ENCODE results near the gene PDXDC1. TPM values are rescaled to one million over a fixed set of nuclear protein-coding genes. Genes with fewer than 3 reads are reported as not detected.
A peak's percentile ranks its signal among the peaks of the same experiment; 100 is the strongest.

Gene PDXDC1
- total and polyA plus RNA-seq, 2 donors from 2014 or later: 56.5 to 113 TPM

DNA sequence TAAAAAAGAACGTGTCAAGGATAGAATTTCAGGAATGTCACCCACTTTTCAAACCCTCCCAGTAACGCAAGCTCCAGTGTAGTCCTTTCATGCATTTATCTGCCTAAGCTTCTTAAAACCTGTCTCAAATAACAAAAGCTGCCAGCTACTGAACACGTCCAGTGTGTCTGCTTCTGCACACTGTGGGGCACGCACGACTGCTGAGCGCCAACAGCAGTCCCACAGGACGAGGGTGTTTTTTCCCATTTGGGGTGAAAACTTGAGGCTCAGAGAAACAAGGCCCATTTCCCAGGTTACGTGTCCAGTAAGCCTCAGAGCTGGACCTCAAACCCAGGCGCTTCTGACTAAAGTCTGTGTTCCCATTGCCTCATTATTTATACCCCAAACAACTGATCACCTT lies 63.9 kb downstream of the PDXDC1 start:
- no peak for FAIRE-seq
- no peak overlapping the region for H3K9ac ChIP-seq (ENCODE audit: low read length in 3 of 3)

DNA sequence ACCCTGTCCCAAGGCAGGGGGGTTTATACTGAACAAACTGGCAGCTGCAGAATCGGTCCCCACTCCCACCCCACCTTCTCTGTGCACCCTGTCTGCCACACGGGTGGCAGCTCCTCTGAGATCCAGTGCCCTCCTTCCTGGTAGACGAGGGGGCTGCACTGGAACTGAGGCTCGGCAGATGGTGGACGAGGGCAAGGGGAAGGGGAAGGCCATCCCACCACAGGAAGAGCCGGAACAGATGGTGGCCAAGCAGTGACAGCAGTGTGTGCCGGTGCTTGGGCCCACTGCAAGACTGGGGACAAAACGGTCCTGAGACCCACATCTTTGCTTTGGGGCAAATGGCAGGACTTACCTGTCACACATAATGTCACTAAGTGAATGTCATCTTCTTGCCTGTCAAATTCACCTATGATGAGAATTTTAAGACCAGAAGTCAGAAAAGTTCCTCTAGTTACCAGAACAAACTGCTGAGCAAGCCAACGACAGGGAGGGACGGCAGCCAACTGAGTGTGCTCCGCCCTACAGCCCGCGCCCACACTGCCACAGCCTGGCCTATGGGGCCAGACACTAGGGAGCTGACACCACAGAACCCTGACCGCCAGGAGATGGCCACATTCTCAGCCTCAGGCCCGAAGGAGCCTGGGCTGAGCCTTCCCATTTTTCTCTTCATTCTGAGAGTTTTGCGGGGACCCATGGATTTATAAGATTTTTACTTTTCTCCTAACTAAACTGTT lies 66.6 kb downstream of the PDXDC1 start:
- DNase-seq (peak in 1 of 5 donors; percentile 93), FAIRE-seq (no peak)
- Histone ChIP-seq H3K27me3 (ENCODE audit: control insufficient read depth, insufficient read depth, low read length) (no peaks in the 10 kb centered on the region), H3K27ac (ENCODE audit: low read depth in 2 of 2, low read length in 2 of 2) (peak overlapping the region in 1 of 2 donors; percentile 5), H3K9me3 (ENCODE audit: control insufficient read depth in 2 of 3, insufficient read depth in 1 of 3, low read length in 3 of 3) (no peaks in the 10 kb centered on the region), H3K9ac (ENCODE audit: low read length in 3 of 3) (no peak overlapping the region), H3K36me3 (ENCODE audit: control insufficient read depth in 2 of 3, insufficient read depth in 3 of 3, low read length in 3 of 3) (peaks cover 0 to 39% (median 19%) of the 10 kb centered on the region in 3 donors), H3K4me1 (ENCODE audit: control insufficient read depth in 2 of 3, insufficient read depth in 2 of 3, low read depth in 1 of 3, low read length in 3 of 3) (peaks cover 0 to 3% (median 0%) of the 10 kb centered on the region in 3 donors), H3K4me3 (ENCODE audit: low read length in 3 of 3) (no peak overlapping the region)
- intact Hi-C loops (cut with DNase I): no loop called here
- TF ChIP-seq, protein P1, sequence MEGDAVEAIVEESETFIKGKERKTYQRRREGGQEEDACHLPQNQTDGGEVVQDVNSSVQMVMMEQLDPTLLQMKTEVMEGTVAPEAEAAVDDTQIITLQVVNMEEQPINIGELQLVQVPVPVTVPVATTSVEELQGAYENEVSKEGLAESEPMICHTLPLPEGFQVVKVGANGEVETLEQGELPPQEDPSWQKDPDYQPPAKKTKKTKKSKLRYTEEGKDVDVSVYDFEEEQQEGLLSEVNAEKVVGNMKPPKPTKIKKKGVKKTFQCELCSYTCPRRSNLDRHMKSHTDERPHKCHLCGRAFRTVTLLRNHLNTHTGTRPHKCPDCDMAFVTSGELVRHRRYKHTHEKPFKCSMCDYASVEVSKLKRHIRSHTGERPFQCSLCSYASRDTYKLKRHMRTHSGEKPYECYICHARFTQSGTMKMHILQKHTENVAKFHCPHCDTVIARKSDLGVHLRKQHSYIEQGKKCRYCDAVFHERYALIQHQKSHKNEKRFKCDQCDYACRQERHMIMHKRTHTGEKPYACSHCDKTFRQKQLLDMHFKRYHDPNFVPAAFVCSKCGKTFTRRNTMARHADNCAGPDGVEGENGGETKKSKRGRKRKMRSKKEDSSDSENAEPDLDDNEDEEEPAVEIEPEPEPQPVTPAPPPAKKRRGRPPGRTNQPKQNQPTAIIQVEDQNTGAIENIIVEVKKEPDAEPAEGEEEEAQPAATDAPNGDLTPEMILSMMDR (IDR thresholded peaks at IDR 0.05; ENCODE audit: borderline replicate concordance, extremely low read depth, insufficient read depth): no peak

More for the DNA sequence above, 63.9 kb downstream of the PDXDC1 start:
- Histone ChIP-seq H3K4me3 (ENCODE audit: low read length in 3 of 3) (no peak overlapping the region), H3K9me3 (ENCODE audit: control insufficient read depth in 2 of 3, insufficient read depth in 1 of 3, low read length in 3 of 3) (no peaks in the 10 kb centered on the region), H3K27me3 (ENCODE audit: control insufficient read depth, insufficient read depth, low read length) (no peaks in the 10 kb centered on the region), H3K4me1 (ENCODE audit: control insufficient read depth in 2 of 3, insufficient read depth in 2 of 3, low read depth in 1 of 3, low read length in 3 of 3) (peaks cover 0 to 10% (median 5%) of the 10 kb centered on the region in 3 donors), H3K36me3 (ENCODE audit: control insufficient read depth in 2 of 3, insufficient read depth in 3 of 3, low read length in 3 of 3) (peaks cover 0 to 66% (median 31%) of the 10 kb centered on the region in 3 donors), H3K27ac (ENCODE audit: low read depth in 2 of 2, low read length in 2 of 2) (no peak overlapping the region)
- TF ChIP-seq, protein P1 (IDR thresholded peaks at IDR 0.05; ENCODE audit: borderline replicate concordance, extremely low read depth, insufficient read depth): no peak
- DNase-seq: no peak
- intact Hi-C loops (cut with DNase I): no loop called here

DNA sequence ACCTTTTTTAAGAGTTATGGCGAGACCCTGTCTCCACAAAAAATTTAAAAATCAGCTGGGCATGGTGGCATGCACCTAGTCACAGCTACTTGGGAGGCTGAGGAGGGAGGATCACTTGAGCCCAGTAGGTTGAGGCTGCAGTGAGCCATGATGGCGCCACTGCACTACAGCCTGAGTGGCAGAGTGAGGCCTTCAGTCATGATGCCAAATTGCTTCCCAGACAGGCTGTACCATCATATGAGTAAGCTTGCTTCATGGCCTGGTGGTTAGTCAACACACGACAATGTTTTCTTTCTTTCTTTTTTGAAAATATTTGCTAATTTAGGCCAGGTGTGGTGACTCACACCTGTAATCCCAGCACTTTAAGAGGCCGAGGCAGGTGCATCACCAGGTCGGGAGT lies 68.5 kb downstream of the PDXDC1 start:
- Histone ChIP-seq H3K27me3 (ENCODE audit: control insufficient read depth, insufficient read depth, low read length) (no peaks in the 10 kb centered on the region), H3K4me3 (ENCODE audit: low read length in 3 of 3) (no peak overlapping the region), H3K4me1 (ENCODE audit: control insufficient read depth in 2 of 3, insufficient read depth in 2 of 3, low read depth in 1 of 3, low read length in 3 of 3) (peaks cover 0 to 3% (median 0%) of the 10 kb centered on the region in 3 donors), H3K9ac (ENCODE audit: low read length in 3 of 3) (no peak overlapping the region), H3K9me3 (ENCODE audit: control insufficient read depth in 2 of 3, insufficient read depth in 1 of 3, low read length in 3 of 3) (no peaks in the 10 kb centered on the region), H3K27ac (ENCODE audit: low read depth in 2 of 2, low read length in 2 of 2) (no peak overlapping the region), H3K36me3 (ENCODE audit: control insufficient read depth in 2 of 3, insufficient read depth in 3 of 3, low read length in 3 of 3) (peaks cover 2 to 27% (median 19%) of the 10 kb centered on the region in 3 donors)
- intact Hi-C loops (cut with DNase I): no loop called here
- DNase-seq: no peak
- TF ChIP-seq, protein P1 (IDR thresholded peaks at IDR 0.05; ENCODE audit: borderline replicate concordance, extremely low read depth, insufficient read depth): no peak
- no peak for FAIRE-seq

Data from kidney (tissue), 14 donors.